Natural killer cell (primary cell): ENCODE measurements around the gene DYSF. TPM values are rescaled to one million over a fixed set of nuclear protein-coding genes. Genes with fewer than 3 reads are reported as not detected.

Experiments
- ATAC-seq, 3 donors: fragments of 150-1000 bp in 2 of 3; fragments of 200-7000 bp in 1 of 3; cut with Tn5 transposase; 1 replicate in 1 of 3; 2 replicates in 2 of 3; pipeline ENCODE4 v1.10.0; 2021; ENCODE audit warnings: mild to moderate bottlenecking in 2 of 3, moderate library complexity in 2 of 3
- DNase-seq, 2 donors: peaks; one replicate each; pipeline versions ENCODE4 v3.0.0 to v3.0.0-alpha.2; 2013 to 2021; ENCODE audit warnings: mixed read lengths in 1 of 2
- H3K27ac ChIP-seq: one replicate; pipeline ENCODE4 v1.5.1; 2013; ENCODE audit warnings: mild to moderate bottlenecking, low read length
- H3K27me3 ChIP-seq: one replicate; pipeline ENCODE4 v1.6.1; 2013; ENCODE audit warnings: low read length; ENCODE audit not compliant: control insufficient read depth, insufficient read depth
- H3K36me3 ChIP-seq: one replicate; pipeline ENCODE4 v1.6.1; 2013; ENCODE audit warnings: low read length; ENCODE audit not compliant: control insufficient read depth, insufficient read depth
- H3K4me1 ChIP-seq: one replicate; pipeline ENCODE4 v1.6.1; 2013; ENCODE audit warnings: low read length; ENCODE audit not compliant: control insufficient read depth, insufficient read depth
- H3K4me3 ChIP-seq: one replicate; pipeline ENCODE4 v1.5.1; 2013; ENCODE audit warnings: low read length
- H3K9me3 ChIP-seq: one replicate; pipeline ENCODE4 v1.6.1; 2013; ENCODE audit warnings: low read length; ENCODE audit not compliant: control insufficient read depth, insufficient read depth
- H3K27ac Mint-ChIP-seq, 2 donors: one replicate each; pipeline ENCODE4 v1.8.0; 2022; ENCODE audit warnings: mild to moderate bottlenecking in 2 of 2, mixed read lengths in 2 of 2, moderate library complexity in 1 of 2
- H3K27me3 Mint-ChIP-seq, 2 donors: one replicate each; pipeline ENCODE4 v1.8.0; 2022; ENCODE audit warnings: low read depth in 2 of 2, mixed read lengths in 2 of 2
- H3K36me3 Mint-ChIP-seq: one replicate; pipeline ENCODE4 v1.8.0; 2022; ENCODE audit warnings: mixed read lengths
- H3K4me1 Mint-ChIP-seq, 2 donors: one replicate each; pipeline ENCODE4 v1.8.0; 2022; ENCODE audit warnings: mixed read lengths in 2 of 2
- H3K4me3 Mint-ChIP-seq: one replicate; pipeline ENCODE4 v1.8.0; 2022; ENCODE audit warnings: mild to moderate bottlenecking, moderate library complexity, mixed read lengths
- H3K9me3 Mint-ChIP-seq, 2 donors: one replicate each; pipeline ENCODE4 v1.8.0; 2022; ENCODE audit warnings: mixed read lengths in 2 of 2
- WGBS: methylation state at CpG from one replicate; pipeline ENCODE4 v1.1.7; 2013; ENCODE audit warnings: missing lambda C conversion rate; ENCODE audit not compliant: insufficient coverage; 5-methylcytosine and 5-hydroxymethylcytosine counted together
- intact Hi-C: fragments of 100-400 bp; cut with micrococcal nuclease; formaldehyde crosslinking; loops from one replicate; pipeline ENCODE4 v1.14.2; 2022
- total RNA-seq, 4 donors: library from RNA; stranded (reverse); fragments of 120-200 nt in 1 of 4; gene quantifications; one replicate each; pipeline versions ENCODE4 v1.2.3 to v1.2.4, GENCODE V29; 2013 to 2022
- TF ChIP-seq, protein P1 (sequence below): fragments of 200-600 bp; IDR thresholded peaks from one replicate; pipeline ENCODE4 v1.8.0; 2022; ENCODE audit warnings: antibody characterized with exemption

Gene DYSF
- total RNA-seq, 3 donors from 2014 or later (not counting 1 experiment from before 2014, with no cell fraction given), result 11.4 to 19.5 (median 12.4) TPM

DNA sequence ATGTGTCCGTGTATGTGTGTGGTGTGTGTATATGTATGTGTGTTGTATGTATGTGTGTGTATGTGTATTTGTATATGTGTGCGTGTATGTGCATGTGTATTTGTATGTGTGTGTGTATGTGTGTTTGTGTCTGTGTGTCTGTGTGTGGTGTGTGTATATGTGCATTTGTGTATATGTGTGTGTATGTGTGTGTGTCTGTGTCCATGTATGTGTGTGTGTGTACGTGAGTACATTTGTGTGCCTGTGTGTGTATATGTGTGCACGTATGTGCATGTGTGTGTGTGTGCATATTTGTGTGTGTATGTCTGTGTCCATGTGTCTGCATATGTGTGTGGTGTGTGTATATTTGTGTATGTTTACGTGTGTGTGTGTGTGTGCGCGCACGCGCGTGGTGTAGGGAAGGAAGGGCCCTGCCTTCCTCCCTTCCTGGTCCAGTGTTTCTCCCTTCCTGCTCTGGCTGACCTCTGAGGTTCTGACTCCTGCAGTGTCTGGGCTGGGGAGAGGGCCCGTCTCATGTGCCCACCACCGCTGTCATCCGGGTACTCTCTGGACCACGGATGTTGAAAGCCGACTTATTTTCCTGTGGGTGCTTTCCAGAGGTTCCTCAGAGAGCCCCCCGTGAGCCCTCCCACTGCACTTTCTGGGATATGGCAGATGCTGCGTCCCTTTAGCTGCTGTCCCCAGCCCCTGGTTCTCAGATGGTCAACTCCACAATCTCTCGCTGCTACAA, 209.5 kb downstream of the DYSF start:
- Mint-ChIP-seq H3K27me3 (no peaks in the 10 kb centered on the region), H3K27ac (no peak overlapping the region), H3K4me1 (no peaks in the 10 kb centered on the region), H3K4me3 (no peak overlapping the region), H3K36me3 (peaks cover 6% of the 10 kb centered on the region), H3K9me3 (peaks cover 5 to 8% of the 10 kb centered on the region in 2 donors)
- no peak overlapping the region for H3K27ac ChIP-seq
- TF ChIP-seq, protein P1, sequence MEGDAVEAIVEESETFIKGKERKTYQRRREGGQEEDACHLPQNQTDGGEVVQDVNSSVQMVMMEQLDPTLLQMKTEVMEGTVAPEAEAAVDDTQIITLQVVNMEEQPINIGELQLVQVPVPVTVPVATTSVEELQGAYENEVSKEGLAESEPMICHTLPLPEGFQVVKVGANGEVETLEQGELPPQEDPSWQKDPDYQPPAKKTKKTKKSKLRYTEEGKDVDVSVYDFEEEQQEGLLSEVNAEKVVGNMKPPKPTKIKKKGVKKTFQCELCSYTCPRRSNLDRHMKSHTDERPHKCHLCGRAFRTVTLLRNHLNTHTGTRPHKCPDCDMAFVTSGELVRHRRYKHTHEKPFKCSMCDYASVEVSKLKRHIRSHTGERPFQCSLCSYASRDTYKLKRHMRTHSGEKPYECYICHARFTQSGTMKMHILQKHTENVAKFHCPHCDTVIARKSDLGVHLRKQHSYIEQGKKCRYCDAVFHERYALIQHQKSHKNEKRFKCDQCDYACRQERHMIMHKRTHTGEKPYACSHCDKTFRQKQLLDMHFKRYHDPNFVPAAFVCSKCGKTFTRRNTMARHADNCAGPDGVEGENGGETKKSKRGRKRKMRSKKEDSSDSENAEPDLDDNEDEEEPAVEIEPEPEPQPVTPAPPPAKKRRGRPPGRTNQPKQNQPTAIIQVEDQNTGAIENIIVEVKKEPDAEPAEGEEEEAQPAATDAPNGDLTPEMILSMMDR, result no peak
- ATAC-seq, result peak in 1 of 3 donors; percentile 43
- intact Hi-C loops, result no loop called here
- H3K36me3 ChIP-seq, result no peaks in the 10 kb centered on the region
- peaks cover 12% of the 10 kb centered on the region for H3K9me3 ChIP-seq
- no peaks in the 10 kb centered on the region for H3K4me1 ChIP-seq
- 93% methylated on average over 18 of the region's 18 CpGs for WGBS
- H3K27me3 ChIP-seq, result no peaks in the 10 kb centered on the region
- H3K4me3 ChIP-seq, result no peak overlapping the region
- DNase-seq, result no peak

DNA sequence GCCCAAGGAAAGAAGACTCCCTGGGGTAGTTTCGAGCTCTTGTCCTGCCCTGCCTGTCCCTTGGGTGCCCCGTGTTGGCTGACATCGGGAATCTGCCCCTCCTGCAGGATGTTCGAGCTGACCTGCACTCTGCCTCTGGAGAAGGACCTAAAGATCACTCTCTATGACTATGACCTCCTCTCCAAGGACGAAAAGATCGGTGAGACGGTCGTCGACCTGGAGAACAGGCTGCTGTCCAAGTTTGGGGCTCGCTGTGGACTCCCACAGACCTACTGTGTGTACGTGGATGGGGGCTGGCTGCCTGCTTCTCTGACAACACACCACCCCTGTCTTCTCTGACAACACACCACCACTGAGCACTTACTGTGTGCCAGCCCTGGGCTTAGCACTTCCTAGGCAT, 210.8 kb downstream of the DYSF start:
- Histone ChIP-seq H3K4me1 (no peaks in the 10 kb centered on the region), H3K4me3 (no peak overlapping the region), H3K9me3 (no peaks in the 10 kb centered on the region), H3K27me3 (no peaks in the 10 kb centered on the region), H3K27ac (no peak overlapping the region), H3K36me3 (no peaks in the 10 kb centered on the region)
- DNase-seq (no peak), ATAC-seq (no peak)
- H3K27me3 Mint-ChIP-seq, result no peaks in the 10 kb centered on the region
- intact Hi-C loops, result no loop called here
- TF ChIP-seq, protein P1, result no peak
- H3K4me1 Mint-ChIP-seq, result no peaks in the 10 kb centered on the region
- no peak overlapping the region for H3K4me3 Mint-ChIP-seq
- no peaks in the 10 kb centered on the region for H3K36me3 Mint-ChIP-seq
- WGBS, result 77% methylated on average over 11 of the region's 11 CpGs
- H3K27ac Mint-ChIP-seq, result no peak overlapping the region
- peaks cover under 1 to 1% of the 10 kb centered on the region in 2 donors for H3K9me3 Mint-ChIP-seq

DNA sequence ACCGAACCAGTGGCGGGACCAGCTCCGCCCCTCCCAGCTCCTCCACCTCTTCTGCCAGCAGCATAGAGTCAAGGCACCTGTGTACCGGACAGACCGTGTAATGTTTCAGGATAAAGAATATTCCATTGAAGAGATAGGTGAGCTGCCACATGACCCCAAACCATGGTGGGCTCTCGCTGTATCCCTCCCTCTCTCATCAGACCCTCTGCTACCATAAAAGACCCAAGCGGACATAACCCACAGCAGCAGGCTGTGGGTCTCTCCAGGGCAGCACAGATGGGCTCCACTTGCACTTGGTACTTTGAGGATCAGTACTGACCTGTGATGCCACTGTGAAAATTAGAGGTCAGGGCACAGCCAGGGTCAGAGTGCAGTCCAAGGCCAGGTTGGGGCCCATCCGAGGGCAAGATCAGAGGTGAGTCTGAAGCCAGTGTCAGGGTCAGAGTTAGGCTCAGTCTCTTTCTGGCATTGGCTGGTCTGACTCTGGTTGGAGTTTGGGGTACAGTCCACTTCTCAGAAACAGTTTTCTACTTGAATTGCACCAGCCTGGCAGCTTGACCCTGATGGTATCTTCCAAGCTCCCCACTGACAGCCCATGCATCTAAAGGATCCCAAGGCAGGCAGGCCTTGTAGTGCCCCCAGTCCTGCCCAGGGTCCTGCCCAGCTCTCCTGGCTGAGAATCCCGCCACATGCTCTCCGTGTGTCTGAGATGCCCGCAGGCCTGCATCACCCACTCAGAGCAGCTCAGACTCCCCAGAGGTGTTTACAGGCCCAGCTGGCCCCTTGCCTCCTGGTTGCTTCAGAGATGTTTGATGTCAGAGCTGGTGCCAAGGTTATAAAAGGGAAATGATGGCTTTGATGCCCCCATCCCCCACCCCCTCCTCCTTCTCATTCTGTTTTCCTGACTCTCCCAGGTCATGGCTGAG, 212.1 kb downstream of the DYSF start:
- Histone ChIP-seq H3K36me3 (no peaks in the 10 kb centered on the region), H3K9me3 (no peaks in the 10 kb centered on the region), H3K4me1 (no peaks in the 10 kb centered on the region), H3K4me3 (no peak overlapping the region), H3K27me3 (no peaks in the 10 kb centered on the region), H3K27ac (no peak overlapping the region)
- Mint-ChIP-seq H3K27ac (no peak overlapping the region), H3K4me1 (no peaks in the 10 kb centered on the region), H3K27me3 (no peaks in the 10 kb centered on the region), H3K36me3 (no peaks in the 10 kb centered on the region), H3K9me3 (no peaks in the 10 kb centered on the region), H3K4me3 (no peak overlapping the region)
- DNase-seq (no peak), ATAC-seq (no peak)
- TF ChIP-seq, protein P1, result no peak
- intact Hi-C loops, result no loop called here
- WGBS, result 85% methylated on average over 11 of the region's 11 CpGs
